ENCODE data around the gene MTCL1. TPM values are rescaled to one million over a fixed set of nuclear protein-coding genes. Genes with fewer than 3 reads are reported as not detected.

The MTCL1 gene
- total RNA-seq, 1 experiment from 2014 or later = 11.6 TPM

GRCh38 chr18:8681196-8681595, 24.2 kb upstream of the MTCL1 start:
- intact Hi-C loops (cut with micrococcal nuclease) = no loop called here
- Mint-ChIP-seq H3K4me3 (ENCODE audit: unreplicated experiment) (no peak overlapping the region), H3K9me3 (ENCODE audit: unreplicated experiment) (no peaks in the 10 kb centered on the region), H3K27me3 (ENCODE audit: insufficient read depth, unreplicated experiment) (no peaks in the 10 kb centered on the region), H3K4me1 (ENCODE audit: insufficient read depth, unreplicated experiment) (peaks cover 9% of the 10 kb centered on the region), H3K27ac (ENCODE audit: low read depth, unreplicated experiment) (no peak overlapping the region), H3K36me3 (ENCODE audit: insufficient read depth, unreplicated experiment) (peaks cover 6% of the 10 kb centered on the region)
- TF ChIP-seq CTCF (IDR thresholded peaks at IDR 0.05; ENCODE audit: unreplicated experiment) = no peak
- ChIA-PET CTCF (interaction anchor here (0.6 to 1.6 kb wide), 4 partner anchors 9 to 1492 kb away, joined by 3 to 8 read pairs (median 4); no protein-coding TSS in a partner anchor), POLR2A (interaction anchor here (1.2 kb wide), 1 partner anchor 9 kb away, joined by 3 read pairs; no protein-coding TSS in a partner anchor)
- BruUV-seq (replicated peaks) = no TSS peak
- DNase-seq (ENCODE audit: unreplicated experiment) = no peak

- no peaks in the 10 kb centered on the region for H3K9me3 Mint-ChIP-seq (ENCODE audit: unreplicated experiment)
- H3K4me3 Mint-ChIP-seq (ENCODE audit: unreplicated experiment) = no peak overlapping the region
- BruUV-seq (replicated peaks) = no TSS peak
- TF ChIP-seq CTCF (IDR thresholded peaks at IDR 0.05; ENCODE audit: unreplicated experiment) = no peak
- POLR2A ChIA-PET = interaction anchor here (0.9 to 2.9 kb wide), 8 partner anchors 12 to 417 kb away, joined by 3 to 23 read pairs (median 9); partner anchors contain the start of gene MTCL1
- no peak for DNase-seq (ENCODE audit: unreplicated experiment)
- H3K27ac Mint-ChIP-seq (ENCODE audit: low read depth, unreplicated experiment) = peak overlapping the region; percentile 92
- peaks cover 6% of the 10 kb centered on the region for H3K36me3 Mint-ChIP-seq (ENCODE audit: insufficient read depth, unreplicated experiment)
- CTCF ChIA-PET = interaction anchor here (1.2 to 5.5 kb wide), 5 partner anchors 12 to 304 kb away, joined by 4 to 38 read pairs (median 13); no protein-coding TSS in a partner anchor
- peaks cover 9% of the 10 kb centered on the region for H3K4me1 Mint-ChIP-seq (ENCODE audit: insufficient read depth, unreplicated experiment)
- intact Hi-C loops (cut with micrococcal nuclease) = no loop called here
- H3K27me3 Mint-ChIP-seq (ENCODE audit: insufficient read depth, unreplicated experiment) = no peaks in the 10 kb centered on the region
These were observed 20.8 kb upstream of the MTCL1 start for GRCh38 chr18:8684577-8684976.

GRCh38 chr18:8685141-8685913, 20.0 kb upstream of the MTCL1 start:
- peaks cover 6% of the 10 kb centered on the region for H3K36me3 Mint-ChIP-seq (ENCODE audit: insufficient read depth, unreplicated experiment)
- intact Hi-C loops (cut with micrococcal nuclease) = no loop called here
- peaks cover 9% of the 10 kb centered on the region for H3K4me1 Mint-ChIP-seq (ENCODE audit: insufficient read depth, unreplicated experiment)
- TSS peak; percentile 83 for BruUV-seq (replicated peaks)
- peak overlapping the region; percentile 54 for H3K4me3 Mint-ChIP-seq (ENCODE audit: unreplicated experiment)
- POLR2A ChIA-PET = interaction anchor here (0.6 to 2.9 kb wide), 24 partner anchors 11 to 1005 kb away, joined by 3 to 23 read pairs (median 4); partner anchors contain the start of genes ANKRD12 and MTCL1
- no peaks in the 10 kb centered on the region for H3K27me3 Mint-ChIP-seq (ENCODE audit: insufficient read depth, unreplicated experiment)
- CTCF ChIA-PET = interaction anchor here (0.6 to 5.5 kb wide), 11 partner anchors 11 to 523 kb away, joined by 3 to 38 read pairs (median 4); no protein-coding TSS in a partner anchor
- TF ChIP-seq CTCF (IDR thresholded peaks at IDR 0.05; ENCODE audit: unreplicated experiment) = no peak
- H3K27ac Mint-ChIP-seq (ENCODE audit: low read depth, unreplicated experiment) = peak overlapping the region; percentile 92
- peak; percentile 85 for DNase-seq (ENCODE audit: unreplicated experiment)
- H3K9me3 Mint-ChIP-seq (ENCODE audit: unreplicated experiment) = no peaks in the 10 kb centered on the region

- no peak for TF ChIP-seq CTCF (IDR thresholded peaks at IDR 0.05; ENCODE audit: unreplicated experiment)
- no peak for DNase-seq (ENCODE audit: unreplicated experiment)
- Mint-ChIP-seq H3K27me3 (ENCODE audit: insufficient read depth, unreplicated experiment) (no peaks in the 10 kb centered on the region), H3K9me3 (ENCODE audit: unreplicated experiment) (no peaks in the 10 kb centered on the region), H3K27ac (ENCODE audit: low read depth, unreplicated experiment) (peak overlapping the region; percentile 92), H3K4me3 (ENCODE audit: unreplicated experiment) (peak overlapping the region; percentile 54), H3K4me1 (ENCODE audit: insufficient read depth, unreplicated experiment) (peaks cover 9% of the 10 kb centered on the region), H3K36me3 (ENCODE audit: insufficient read depth, unreplicated experiment) (peaks cover 6% of the 10 kb centered on the region)
- intact Hi-C loops (cut with micrococcal nuclease) = no loop called here
- ChIA-PET POLR2A (interaction anchor here (0.6 to 2.9 kb wide), 21 partner anchors 11 to 451 kb away, joined by 3 to 23 read pairs (median 4); partner anchors contain the start of genes ANKRD12 and MTCL1), CTCF (interaction anchor here (0.6 to 5.5 kb wide), 11 partner anchors 10 to 524 kb away, joined by 3 to 38 read pairs (median 4); no protein-coding TSS in a partner anchor)
- no TSS peak for BruUV-seq (replicated peaks)
These were observed 19.5 kb upstream of the MTCL1 start for GRCh38 chr18:8685914-8686216.
